NCI-H748 (cell line): ENCODE data around the gene PRLR.

Source experiments
- DNase-seq: peaks from one replicate; lab custom pipeline; 2025; ENCODE audit not compliant: unreplicated experiment; lab: John Stamatoyannopoulos, UW

The PRLR gene

GRCh38 chr5:35091704-35092103 lies 138.6 kb downstream of the PRLR start:
- DNase-seq, result no peak

- peak; percentile 74 for DNase-seq
Observed at GRCh38 chr5:35089334-35090314, 140.7 kb downstream of the PRLR start.

- DNase-seq, result no peak
Observed at GRCh38 chr5:35087991-35088390, 142.3 kb downstream of the PRLR start.

- DNase-seq, result no peak
Observed at GRCh38 chr5:35083150-35083549, 147.1 kb downstream of the PRLR start.

GRCh38 chr5:35082530-35082929 lies 147.8 kb downstream of the PRLR start:
- DNase-seq, result no peak

GRCh38 chr5:35081134-35081533 lies 149.2 kb downstream of the PRLR start:
- no peak for DNase-seq

GRCh38 chr5:35073160-35073559 lies 157.1 kb downstream of the PRLR start:
- no peak for DNase-seq

GRCh38 chr5:35069188-35069587 lies 161.1 kb downstream of the PRLR start:
- DNase-seq, result no peak

GRCh38 chr5:35067985-35068384 lies 162.3 kb downstream of the PRLR start:
- no peak for DNase-seq

GRCh38 chr5:35066260-35066795 lies 164.0 kb downstream of the PRLR start:
- no peak for DNase-seq

- no peak for DNase-seq
Observed at GRCh38 chr5:35063414-35063813, 166.9 kb downstream of the PRLR start.

- DNase-seq, result no peak
Observed at GRCh38 chr5:35061211-35061770, 169.0 kb downstream of the PRLR start.

GRCh38 chr5:35060236-35060635 lies 170.1 kb downstream of the PRLR start:
- no peak for DNase-seq

GRCh38 chr5:35059251-35059650 lies 171.0 kb downstream of the PRLR start:
- no peak for DNase-seq

- DNase-seq, result no peak
Observed at GRCh38 chr5:35058374-35058788, 171.9 kb downstream of the PRLR start.

- DNase-seq, result no peak
Observed at GRCh38 chr5:35056686-35057085, 173.6 kb downstream of the PRLR start.

GRCh38 chr5:35052838-35053237 lies 177.4 kb downstream of the PRLR start:
- DNase-seq, result no peak

- no peak for DNase-seq
Observed at GRCh38 chr5:35050541-35051126, 179.7 kb downstream of the PRLR start.

GRCh38 chr5:35048910-35049309 lies 181.4 kb downstream of the PRLR start:
- no peak for DNase-seq

- no peak for DNase-seq
Observed at GRCh38 chr5:35047785-35048404, 182.4 kb downstream of the PRLR start, which contains the start of gene AGXT2. Gene AGXT2, minus strand, starts transcription at chr5:35047949. Its CDS starts 57 bp downstream, at chr5:35047892.

- DNase-seq, result no peak
Observed at GRCh38 chr5:35046774-35047173, 183.5 kb downstream of the PRLR start.
